Epithelial cell of proximal tubule (primary cell): ENCODE results near the gene FBN1. TPM values are rescaled to one million over a fixed set of nuclear protein-coding genes. Genes with fewer than 3 reads are reported as not detected.

Source experiments
- DNase-seq: peaks from one replicate; pipeline ENCODE4 v3.0.0-alpha.2; 2011; ENCODE audit warnings: low read depth
- H3K4me3 ChIP-seq: 2 replicates; pipeline ENCODE4 v1.5.1; 2011; ENCODE audit warnings: low read depth, mild to moderate bottlenecking, low read length
- total RNA-seq: library from RNA; depleted of rRNA; stranded (reverse); fragments of >200 nt; gene quantifications from 2 replicates; pipeline ENCODE4 v1.2.3, GENCODE V29; 2015
- TF ChIP-seq, protein P1 (sequence below): conservative IDR thresholded peaks from 2 replicates; pipeline ENCODE4 v1.5.1; 2012; ENCODE audit warnings: low read depth, mild to moderate bottlenecking, low read length

The FBN1 gene
- total RNA-seq, 1 donor from 2014 or later, result 75.2 TPM

DNA sequence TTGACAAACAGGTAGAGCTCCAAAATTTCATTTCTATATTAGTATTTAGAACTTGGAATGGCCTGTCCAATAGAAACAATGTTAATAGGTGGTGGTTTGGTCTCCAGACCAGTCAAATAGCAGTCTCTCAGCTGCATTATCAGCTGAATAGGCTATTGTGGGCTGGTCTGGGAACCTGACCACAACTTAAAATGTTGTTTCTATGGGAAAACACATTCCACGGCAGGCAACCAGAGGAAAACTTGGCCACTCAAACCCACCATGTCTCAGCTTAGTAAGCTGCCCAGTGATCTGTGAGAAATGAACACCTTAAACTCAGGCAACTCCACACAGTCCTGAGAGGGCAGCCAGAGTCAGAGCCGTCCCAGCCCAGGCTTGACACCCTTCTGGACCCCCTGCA, 20.4 kb downstream of the FBN1 start:
- TF ChIP-seq, protein P1, sequence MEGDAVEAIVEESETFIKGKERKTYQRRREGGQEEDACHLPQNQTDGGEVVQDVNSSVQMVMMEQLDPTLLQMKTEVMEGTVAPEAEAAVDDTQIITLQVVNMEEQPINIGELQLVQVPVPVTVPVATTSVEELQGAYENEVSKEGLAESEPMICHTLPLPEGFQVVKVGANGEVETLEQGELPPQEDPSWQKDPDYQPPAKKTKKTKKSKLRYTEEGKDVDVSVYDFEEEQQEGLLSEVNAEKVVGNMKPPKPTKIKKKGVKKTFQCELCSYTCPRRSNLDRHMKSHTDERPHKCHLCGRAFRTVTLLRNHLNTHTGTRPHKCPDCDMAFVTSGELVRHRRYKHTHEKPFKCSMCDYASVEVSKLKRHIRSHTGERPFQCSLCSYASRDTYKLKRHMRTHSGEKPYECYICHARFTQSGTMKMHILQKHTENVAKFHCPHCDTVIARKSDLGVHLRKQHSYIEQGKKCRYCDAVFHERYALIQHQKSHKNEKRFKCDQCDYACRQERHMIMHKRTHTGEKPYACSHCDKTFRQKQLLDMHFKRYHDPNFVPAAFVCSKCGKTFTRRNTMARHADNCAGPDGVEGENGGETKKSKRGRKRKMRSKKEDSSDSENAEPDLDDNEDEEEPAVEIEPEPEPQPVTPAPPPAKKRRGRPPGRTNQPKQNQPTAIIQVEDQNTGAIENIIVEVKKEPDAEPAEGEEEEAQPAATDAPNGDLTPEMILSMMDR, result no peak
- no peak overlapping the region for H3K4me3 ChIP-seq
- DNase-seq, result peak; percentile 53

DNA sequence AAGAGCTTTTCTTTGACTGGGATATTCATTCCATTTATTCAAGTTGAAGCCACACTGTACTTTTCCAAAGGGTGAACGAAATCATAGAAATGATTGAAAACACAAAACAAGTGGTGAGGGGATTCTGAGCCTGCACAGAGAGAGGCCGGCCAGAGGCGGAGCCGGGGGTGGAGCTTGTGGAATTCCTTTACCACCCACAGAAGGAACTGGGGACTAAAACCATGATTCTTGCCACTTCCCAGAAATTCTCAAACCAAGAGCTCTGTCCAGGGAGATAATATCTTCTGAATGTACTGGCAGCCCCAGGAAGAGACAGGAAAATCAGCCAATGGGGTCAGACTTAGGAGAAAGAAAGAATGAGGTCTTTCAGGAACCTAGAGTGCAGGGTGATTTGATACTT, 20.8 kb downstream of the FBN1 start:
- H3K4me3 ChIP-seq, result no peak overlapping the region
- TF ChIP-seq, protein P1, result no peak
- no peak for DNase-seq

DNA sequence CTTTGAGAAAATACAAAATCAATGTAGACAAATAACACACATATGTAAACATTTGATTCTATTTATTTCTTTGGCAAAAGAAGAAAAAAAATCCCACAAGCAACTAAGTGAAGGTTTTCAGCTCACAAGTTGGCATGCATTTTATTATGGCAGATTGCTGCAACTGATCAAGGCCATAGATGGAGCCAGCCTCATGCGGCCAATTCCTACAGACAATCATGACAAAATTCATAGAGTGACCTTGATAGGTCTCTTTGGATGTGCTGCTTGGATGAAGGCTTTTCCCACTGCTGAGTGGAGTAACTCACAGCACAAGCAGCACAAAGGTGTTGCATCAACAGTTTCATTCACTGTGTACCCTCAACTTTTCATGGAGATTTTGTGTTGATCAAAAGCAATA, 22.1 kb downstream of the FBN1 start:
- DNase-seq, result no peak
- TF ChIP-seq, protein P1, result no peak
- no peak overlapping the region for H3K4me3 ChIP-seq

DNA sequence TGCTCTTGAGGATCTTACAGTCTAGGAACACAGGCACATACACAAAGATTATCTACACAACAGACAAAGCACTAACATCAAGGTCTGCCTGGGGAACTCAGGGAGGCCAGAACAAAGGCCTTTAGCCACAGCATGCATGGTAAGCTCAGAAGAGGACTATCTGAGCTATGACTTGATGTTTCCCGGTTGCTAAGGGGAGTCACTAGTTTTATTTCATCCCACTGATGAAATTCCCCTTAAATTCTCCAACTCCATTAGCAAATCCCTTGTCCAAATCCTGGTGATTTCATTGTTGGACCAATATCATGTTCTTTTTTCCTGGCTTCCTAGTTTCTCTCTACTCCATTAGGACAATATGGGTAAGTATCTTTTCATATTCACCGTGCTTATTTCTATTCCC, 23.3 kb downstream of the FBN1 start:
- DNase-seq, result no peak
- H3K4me3 ChIP-seq, result no peak overlapping the region
- TF ChIP-seq, protein P1, result no peak

DNA sequence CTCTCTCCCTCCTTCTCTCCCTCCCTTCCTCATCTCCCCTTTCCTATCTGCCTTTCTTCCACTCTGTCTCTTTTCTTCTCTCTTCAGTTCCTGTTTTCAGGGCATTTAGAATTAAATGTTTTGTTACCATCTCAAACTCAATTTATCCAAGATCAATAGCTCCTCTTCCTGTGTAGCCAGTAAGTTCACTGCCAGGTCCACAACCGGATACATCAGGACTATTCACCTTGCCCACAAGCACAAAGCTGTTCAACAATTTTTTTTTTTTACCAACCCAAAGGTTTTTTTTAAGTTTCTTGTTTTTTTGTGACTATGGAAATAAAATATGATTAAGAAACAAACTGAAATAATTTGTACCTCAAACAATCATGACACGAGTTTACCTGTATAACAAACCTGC, 26.1 kb downstream of the FBN1 start:
- TF ChIP-seq, protein P1, result no peak
- H3K4me3 ChIP-seq, result no peak overlapping the region
- no peak for DNase-seq

DNA sequence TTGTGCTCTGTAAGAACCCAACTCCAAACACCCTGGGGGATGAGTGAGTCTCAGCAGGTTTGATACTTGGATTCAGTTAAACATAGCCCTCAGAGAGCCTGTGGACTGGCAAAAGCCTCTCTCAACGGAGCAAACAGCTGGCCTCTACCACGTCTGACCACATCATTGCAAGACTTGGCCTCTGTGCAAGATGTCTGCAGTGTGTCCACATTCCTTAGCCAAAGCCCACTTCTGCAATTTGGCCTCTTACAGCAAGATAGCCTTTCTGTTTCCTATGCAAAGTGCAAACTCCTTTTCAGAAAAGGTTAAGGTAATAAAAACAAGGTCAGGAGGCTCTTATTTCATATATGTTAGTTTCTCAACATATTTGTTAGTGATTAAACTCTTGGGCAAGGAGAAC, 27.9 kb downstream of the FBN1 start:
- no peak overlapping the region for H3K4me3 ChIP-seq
- TF ChIP-seq, protein P1, result no peak
- no peak for DNase-seq

DNA sequence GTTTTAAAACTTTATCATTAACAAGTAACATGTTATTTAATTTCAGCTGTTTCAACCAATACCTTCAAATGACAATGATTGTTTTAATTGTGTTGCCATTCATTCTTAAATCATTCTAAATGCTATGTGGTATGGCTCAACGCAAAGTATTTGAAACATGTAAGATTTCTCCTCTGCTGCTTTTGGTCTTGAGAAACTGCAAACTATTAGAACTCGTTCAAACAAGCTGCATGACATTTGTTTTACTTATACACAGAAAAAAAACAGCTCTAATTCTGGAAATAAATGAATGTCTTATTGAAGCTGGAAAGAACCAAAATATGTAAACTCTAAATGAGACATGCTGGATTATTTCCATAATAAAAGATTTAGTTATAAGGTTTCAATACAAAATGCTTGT, 29.3 kb downstream of the FBN1 start:
- no peak for DNase-seq
- TF ChIP-seq, protein P1, result no peak

More for the DNA sequence above, 29.3 kb downstream of the FBN1 start:
- H3K4me3 ChIP-seq, result no peak overlapping the region
